SJCRH30 (cell line): Measurements from ENCODE around the gene IRX4. TPM values are rescaled to one million over a fixed set of nuclear protein-coding genes. Genes with fewer than 3 reads are reported as not detected.

Experiments used
- total RNA-seq: library from RNA; depleted of rRNA; stranded (reverse); fragments of >200 nt; shearing (Covaris generic); gene quantifications from 2 replicates; pipeline ENCODE4 v1.2.3, GENCODE V29; 2014; rRNA removed

Gene IRX4
- total RNA-seq, 1 experiment from 2014 or later = not detected

Other genes starting within 250 kb of the IRX4 start
- gene MRPL36, start 83.1 kb downstream of the IRX4 start, total RNA-seq = 46.9 and 52.5 TPM in 2 replicates
- gene NDUFS6, start 81.5 kb downstream of the IRX4 start, total RNA-seq = 39.2 and 50.9 TPM in 2 replicates